H1 (cell line): ENCODE results near the gene OSBPL5. TPM values are rescaled to one million over a fixed set of nuclear protein-coding genes. Genes with fewer than 3 reads are reported as not detected.

Experiments
- CTCF ChIA-PET: fragments of 300-600 bp; sonication (Branson Sonifier 250); formaldehyde crosslinking; loops from one replicate; lab custom pipeline; 2021; ENCODE audit not compliant: partially characterized antibody; lab: Charles Lee
- POLR2A ChIA-PET: fragments of 300-600 bp; sonication (Branson Sonifier 250); formaldehyde crosslinking; loops from one replicate; lab custom pipeline; 2021; ENCODE audit warnings: inconsistent platforms; ENCODE audit not compliant: partially characterized antibody; lab: Charles Lee
- DNase-seq, 2 experiments: peaks; one replicate each; pipeline versions ENCODE4 v3.0.0 to v3.0.0-alpha.2; 2010 to 2022; ENCODE audit warnings: low spot score in 2 of 2, low read depth in 1 of 2, mixed read lengths in 1 of 2
- FAIRE-seq: peaks from 2 replicates; lab custom pipeline; 2011; peaks lifted over from hg19 to GRCh38; lab: Jason Lieb, UNC
- H2AFZ ChIP-seq: 2 replicates; pipeline ENCODE4 v1.8.1; 2012; ENCODE audit warnings: low read length, inconsistent platforms
- H2AK5ac ChIP-seq: 2 replicates; pipeline ENCODE4 v1.6.1; 2013; ENCODE audit warnings: low read depth, low read length
- H2BK120ac ChIP-seq: replicated peaks from 2 replicates; pipeline ENCODE3; 2013; ENCODE audit warnings: low read depth, low read length, inconsistent platforms
- H2BK12ac ChIP-seq: 2 replicates; pipeline ENCODE4 v1.6.1; 2013; ENCODE audit warnings: low read depth, low read length
- H2BK15ac ChIP-seq: 2 replicates; pipeline ENCODE4 v1.6.1; 2013; ENCODE audit warnings: low read length
- H2BK20ac ChIP-seq: 2 replicates; pipeline ENCODE4 v1.6.1; 2013; ENCODE audit warnings: low read length
- H2BK5ac ChIP-seq: 2 replicates; pipeline ENCODE4 v1.6.1; 2013; ENCODE audit warnings: low read depth, low read length
- H3K14ac ChIP-seq: 2 replicates; pipeline ENCODE4 v1.6.1; 2013; ENCODE audit warnings: inconsistent platforms; ENCODE audit not compliant: insufficient read length
- H3K18ac ChIP-seq: 2 replicates; pipeline ENCODE4 v1.6.1; 2013; ENCODE audit warnings: low read length; ENCODE audit errors: extremely low read depth
- H3K23ac ChIP-seq: 2 replicates; pipeline ENCODE4 v1.6.1; 2013; ENCODE audit warnings: inconsistent platforms; ENCODE audit not compliant: insufficient read length
- H3K23me2 ChIP-seq: 2 replicates; pipeline ENCODE4 v1.6.1; 2013; ENCODE audit warnings: low read depth, low read length
- H3K27ac ChIP-seq: 2 replicates; pipeline ENCODE4 v1.6.1; 2011; ENCODE audit warnings: low read depth, low read length, inconsistent platforms
- H3K27me3 ChIP-seq, 4 experiments: replicated peaks in 1 of 4; 1 replicate in 1 of 4; 2 replicates in 3 of 4; pipeline versions ENCODE4 v1.6.1 to v1.8.1; 2011 to 2013; ENCODE audit warnings: low read length in 3 of 4, mild to moderate bottlenecking in 3 of 4, inconsistent platforms in 2 of 4, mixed read lengths in 2 of 4, moderate library complexity in 1 of 4; ENCODE audit not compliant: control insufficient read depth in 3 of 4, insufficient read depth in 3 of 4; ENCODE audit errors: extremely low read depth in 1 of 4
- H3K36me3 ChIP-seq, 4 experiments: 2 replicates each; pipeline versions ENCODE4 v1.6.1 to v1.8.1; 2011 to 2013; ENCODE audit warnings: mild to moderate bottlenecking in 4 of 4, low read length in 3 of 4, moderate library complexity in 2 of 4, control low read depth in 1 of 4, inconsistent platforms in 1 of 4; ENCODE audit not compliant: insufficient read depth in 4 of 4, control insufficient read depth in 2 of 4
- H3K4ac ChIP-seq: replicated peaks from 2 replicates; pipeline ENCODE3; 2013; ENCODE audit warnings: low read length, low read depth, mixed read lengths, inconsistent platforms; ENCODE audit not compliant: insufficient read length
- H3K4me1 ChIP-seq, 4 experiments: replicated peaks in 1 of 4; 1 replicate in 1 of 4; 2 replicates in 3 of 4; pipeline versions ENCODE4 v1.6.1 to v1.8.1; 2011 to 2013; ENCODE audit warnings: low read length in 3 of 4, inconsistent platforms in 2 of 4, mixed read lengths in 1 of 4; ENCODE audit not compliant: insufficient read depth in 4 of 4, control insufficient read depth in 3 of 4
- H3K4me2 ChIP-seq, 2 experiments: 2 replicates each; pipeline versions ENCODE4 v1.6.1 to v1.8.1; 2011 to 2013; ENCODE audit warnings: low read depth in 2 of 2, low read length in 2 of 2, control low read depth in 1 of 2, inconsistent platforms in 1 of 2, mild to moderate bottlenecking in 1 of 2; ENCODE audit not compliant: insufficient read depth in 1 of 2
- H3K4me3 ChIP-seq, 4 experiments: fragments of 200-600, 300-600 bp in 1 of 4; sonication (generic), shearing (Covaris generic), sonication (Bioruptor Twin) in 1 of 4; 2 replicates each; pipeline versions ENCODE4 v1.5.1 to v1.8.1; 2011 to 2016; ENCODE audit warnings: low read length in 4 of 4, low read depth in 3 of 4, control low read depth in 2 of 4, inconsistent platforms in 2 of 4, mild to moderate bottlenecking in 2 of 4, mixed read lengths in 1 of 4, moderate library complexity in 1 of 4; ENCODE audit not compliant: insufficient read depth in 2 of 4; ENCODE audit errors: extremely low read depth in 1 of 4
- H3K56ac ChIP-seq: replicated peaks from 2 replicates; pipeline ENCODE3; 2013; ENCODE audit warnings: low read depth, mild to moderate bottlenecking, mixed read lengths, low read length, inconsistent platforms; ENCODE audit not compliant: insufficient read length
- H3K79me1 ChIP-seq: 2 replicates; pipeline ENCODE4 v1.6.1; 2013; ENCODE audit warnings: low read depth, low read length, control low read depth
- H3K79me2 ChIP-seq, 2 experiments: 2 replicates each; pipeline versions ENCODE4 v1.6.1 to v1.8.1; 2012 to 2013; ENCODE audit warnings: low read length in 2 of 2, mild to moderate bottlenecking in 2 of 2, inconsistent platforms in 1 of 2; ENCODE audit not compliant: insufficient read depth in 2 of 2, control insufficient read depth in 1 of 2
- H3K9ac ChIP-seq, 4 experiments: replicated peaks in 1 of 4; 1 replicate in 1 of 4; 2 replicates in 3 of 4; pipeline versions ENCODE4 v1.6.1 to v1.8.1; 2011 to 2013; ENCODE audit warnings: low read depth in 3 of 4, low read length in 3 of 4, control low read depth in 2 of 4, mild to moderate bottlenecking in 2 of 4, moderate library complexity in 2 of 4, inconsistent platforms in 1 of 4; ENCODE audit errors: extremely low read depth in 1 of 4
- H3K9me3 ChIP-seq, 2 experiments: 2 replicates each; pipeline versions ENCODE4 v1.6.1 to v1.8.1; 2012 to 2013; ENCODE audit warnings: mild to moderate bottlenecking in 2 of 2, moderate library complexity in 2 of 2, control low read depth in 1 of 2, inconsistent platforms in 1 of 2, low read depth in 1 of 2, low read length in 1 of 2, mixed read lengths in 1 of 2; ENCODE audit not compliant: insufficient read depth in 2 of 2
- H4K20me1 ChIP-seq, 2 experiments: replicated peaks in 1 of 2; 2 replicates each; pipeline versions ENCODE3 to v1.8.1; 2011 to 2013; ENCODE audit warnings: inconsistent platforms in 2 of 2, low read length in 2 of 2, mild to moderate bottlenecking in 1 of 2; ENCODE audit not compliant: insufficient read depth in 2 of 2, control insufficient read depth in 1 of 2
- H4K5ac ChIP-seq: 2 replicates; pipeline ENCODE4 v1.6.1; 2013; ENCODE audit warnings: low read length, low read depth, mixed read lengths, inconsistent platforms; ENCODE audit not compliant: insufficient read length
- H4K8ac ChIP-seq: 2 replicates; pipeline ENCODE4 v1.8.0; 2013; ENCODE audit warnings: mild to moderate bottlenecking, moderate library complexity, low read length, inconsistent platforms; ENCODE audit not compliant: insufficient read depth; ENCODE audit errors: extremely low read depth
- H4K91ac ChIP-seq: replicated peaks from 2 replicates; pipeline ENCODE3; 2013; ENCODE audit warnings: low read length, mixed read lengths, inconsistent platforms; ENCODE audit not compliant: insufficient read length
- CEBPB ChIP-seq: IDR thresholded peaks from 2 replicates; pipeline ENCODE4 v1.6.1; 2012; ENCODE audit warnings: low read depth, low read length
- CHD1 ChIP-seq: IDR thresholded peaks from 2 replicates; pipeline ENCODE4 v1.6.1; 2012; ENCODE audit warnings: low read depth, low read length, improper control_type of control experiment
- KDM5A ChIP-seq: fragments of 200-600 bp; IDR thresholded peaks from 2 replicates; pipeline ENCODE4 v1.7.1; 2012; ENCODE audit warnings: mild to moderate bottlenecking, low read length, inconsistent platforms, mixed read lengths
- MAX ChIP-seq: IDR thresholded peaks from 2 replicates; pipeline ENCODE4 v1.6.1; 2012; ENCODE audit warnings: inconsistent platforms
- NRF1 ChIP-seq: IDR thresholded peaks from 2 replicates; pipeline ENCODE4 v1.6.1; 2011; ENCODE audit warnings: mild to moderate bottlenecking, low read depth, low read length, improper control_type of control experiment
- POLR2AphosphoS5 ChIP-seq: IDR thresholded peaks from 2 replicates; pipeline ENCODE4 v1.6.1; 2011; ENCODE audit warnings: low read depth, low read length
- POU5F1 ChIP-seq: IDR thresholded peaks from 2 replicates; pipeline ENCODE4 v1.6.1; 2011; ENCODE audit warnings: low read depth, mild to moderate bottlenecking, low read length, moderate library complexity
- RXRA ChIP-seq: IDR thresholded peaks from 2 replicates; pipeline ENCODE4 v1.6.1; 2011; ENCODE audit warnings: low read depth, mild to moderate bottlenecking, low read length, moderate library complexity; ENCODE audit not compliant: insufficient read depth
- SIN3A ChIP-seq, 2 experiments: IDR thresholded peaks in 1 of 2; conservative IDR thresholded peaks in 1 of 2; 2 replicates each; pipeline ENCODE4 v1.6.1; 2011 to 2012; ENCODE audit warnings: low read length in 2 of 2, improper control_type of control experiment in 1 of 2, low read depth in 1 of 2, mild to moderate bottlenecking in 1 of 2
- SP4 ChIP-seq: IDR thresholded peaks from 2 replicates; pipeline ENCODE4 v1.6.1; 2012; ENCODE audit warnings: low read length, inconsistent platforms
- TAF1 ChIP-seq: IDR thresholded peaks from 2 replicates; pipeline ENCODE4 v1.6.1; 2011; ENCODE audit warnings: mild to moderate bottlenecking, low read depth, low read length
- WGBS, 2 experiments: shearing (Covaris generic) in 1 of 2; methylation state at CpG; one replicate each; pipeline versions ENCODE4 v1.1.6 to v1.1.7; 2013 to 2015; ENCODE audit warnings: low lambda C conversion rate in 2 of 2, mixed read lengths in 2 of 2, inconsistent platforms in 1 of 2, low coverage in 1 of 2, missing lambda C conversion rate in 1 of 2; ENCODE audit not compliant: insufficient replicate concordance in 2 of 2, insufficient coverage in 1 of 2, insufficient read length in 1 of 2; ENCODE audit errors: extremely low coverage in 1 of 2, missing lambda C conversion rate in 1 of 2; 5-methylcytosine and 5-hydroxymethylcytosine counted together
- polyA plus RNA-seq, 7 experiments: library from polyadenylated mRNA; depleted of rRNA in 3 of 7; stranded (reverse) in 5 of 7; unstranded in 2 of 7; fragments of >200 nt in 5 of 7; fragments of 200-250 nt in 2 of 7; gene quantifications; 1 replicate in 5 of 7; 2 replicates in 1 of 7; 4 replicates in 1 of 7; pipeline versions ENCODE4 v1.2.1 to v1.2.3, GENCODE V29; 2011 to 2013; ENCODE audit warnings: missing spikeins in 2 of 7, mixed read lengths in 2 of 7
- total RNA-seq: library from RNA; stranded (reverse); fragmentation: NEBNext Ultra II Directional; extraction: Animal tissue kit (Norgen Biotek cat#: 25700); gene quantifications from 2 replicates; pipeline ENCODE4 v1.2.1, GENCODE V29; 2021

OSBPL5 gene
- total and polyA plus RNA-seq, 2 of the 8 experiments (the other 6 are each of a cell fraction or from before 2014, with no cell fraction given) = 3.4 to 9.9 TPM

- Histone ChIP-seq H3K4me3 (no peak overlapping the region), H2BK120ac (no peak overlapping the region), H3K9me3 (peaks cover 0 to 4% of the 10 kb centered on the region in 2 experiments; a peak in 1 of 4 replicates), H4K20me1 (peaks cover 4 to 7% of the 10 kb centered on the region in 2 experiments), H3K56ac (no peak overlapping the region), H2AFZ (peak overlapping the region; percentile 73; the same call in 1 of the 2 replicates), H3K79me2 (peaks cover 14 to 27% of the 10 kb centered on the region in 2 experiments), H4K91ac (no peak overlapping the region), H4K5ac (no peak overlapping the region), H2BK12ac (no peak overlapping the region), H3K4me2 (no peak overlapping the region; a peak in 1 of 4 replicates), H3K27me3 (no peaks in the 10 kb centered on the region), H3K23ac (no peak overlapping the region), H3K4me1 (peaks cover 3 to 12% (median 6%) of the 10 kb centered on the region in 4 experiments), H3K36me3 (peaks cover 0 to 7% (median under 1%) of the 10 kb centered on the region in 4 experiments; a peak in 2 of 8 replicates), H2BK20ac (0 out of 2 replicates have a peak overlapping the region, but pooled peaks have one; percentile 61), H2BK5ac (no peak overlapping the region), H3K4ac (no peak overlapping the region), H2AK5ac (no peak overlapping the region), H3K27ac (no peak overlapping the region), H3K14ac (no peak overlapping the region), H3K18ac (no peak overlapping the region; the same call in 1 of the 2 replicates), H2BK15ac (no peak overlapping the region), H3K9ac (no peak overlapping the region), H3K79me1 (peaks cover 6% of the 10 kb centered on the region), H4K8ac (0 out of 2 replicates have a peak overlapping the region, but pooled peaks have one; percentile 53), H3K23me2 (peaks cover 6% of the 10 kb centered on the region; the same call in 1 of the 2 replicates)
- ChIA-PET CTCF (interaction anchor here (0.6 to 3.8 kb wide), 10 partner anchors 9 to 130 kb away, joined by 3 to 29 read pairs (median 3); no protein-coding TSS in a partner anchor), POLR2A (interaction anchor here (1.0 to 3.7 kb wide), 6 partner anchors 10 to 322 kb away, joined by 3 to 32 read pairs (median 5); no protein-coding TSS in a partner anchor)
- FAIRE-seq = peak; percentile 45
- 90% methylated on average over 13 of the region's 13 CpGs; no CpG with 5 or more reads in 1 of the 2 experiments for WGBS, 2 experiments
- no peak for DNase-seq
- TF ChIP-seq KDM5A (no peak), CHD1 (no peak), NRF1 (no peak), SP4 (no peak), POU5F1 (no peak), TAF1 (no peak), SIN3A (conservative IDR thresholded peaks at IDR 0.05 in 1 of 2, IDR thresholded peaks at IDR 0.05 in 1 of 2; ENCODE audit: low read depth in 1 of 2, low read length in 2 of 2) (no peak), CEBPB (no peak), MAX (0 out of 2 replicates have a peak, but pooled peaks have one; percentile 21), RXRA (no peak), POLR2AphosphoS5 (no peak)
Observed at GRCh38 chr11:3058753-3059664, 106.1 kb downstream of the OSBPL5 start.
